Adipocyte (in vitro differentiated cells): ENCODE measurements around the gene VARS2.
"Not testable (repeated sequence)": the region's sequence is repeated elsewhere in the genome, so short reads cannot be mapped to it uniquely, and the experiment has no call there.

Experiments
- DNase-seq: peaks from one replicate; pipeline ENCODE4 v3.0.0-alpha.2; 2015; ENCODE audit warnings: low read depth
- H3K27me3 ChIP-seq: replicated peaks from 2 replicates; pipeline ENCODE4 v1.7.0; 2013; ENCODE audit warnings: mild to moderate bottlenecking, low read length, moderate library complexity; ENCODE audit not compliant: control insufficient read depth, insufficient read depth
- H3K36me3 ChIP-seq: 2 replicates; pipeline ENCODE4 v1.7.0; 2013; ENCODE audit warnings: low read length, mild to moderate bottlenecking, moderate library complexity; ENCODE audit not compliant: control insufficient read depth, insufficient read depth, severe bottlenecking
- H3K4me1 ChIP-seq: 2 replicates; pipeline ENCODE4 v1.7.0; 2013; ENCODE audit warnings: mild to moderate bottlenecking, low read length, moderate library complexity; ENCODE audit not compliant: control insufficient read depth, insufficient read depth
- H3K4me3 ChIP-seq: 2 replicates; pipeline ENCODE4 v1.7.0; 2013; ENCODE audit warnings: mild to moderate bottlenecking, low read length, moderate library complexity
- H3K9ac ChIP-seq: 2 replicates; pipeline ENCODE4 v1.7.0; 2013; ENCODE audit warnings: mild to moderate bottlenecking, low read length, moderate library complexity
- H3K9me3 ChIP-seq: 2 replicates; pipeline ENCODE4 v1.7.0; 2013; ENCODE audit warnings: mild to moderate bottlenecking, low read length, moderate library complexity; ENCODE audit not compliant: control insufficient read depth

VARS2 gene

GRCh38 chr6:30914076-30914853 lies at the start of gene VARS2:
VARS2 (plus strand) TSS chr6:30914238; CDS start chr6:30914837, 599 bp downstream.
- H3K36me3 ChIP-seq: peaks cover 43% of the 10 kb centered on the region

GRCh38 chr6:30864325-30864724 lies 49.7 kb upstream of the VARS2 start:
- H3K36me3 ChIP-seq: no peaks in the 10 kb centered on the region
- peaks cover 18% of the 10 kb centered on the region for H3K9me3 ChIP-seq
- H3K4me1 ChIP-seq: no peaks in the 10 kb centered on the region
- H3K9ac ChIP-seq: no peak overlapping the region
- H3K4me3 ChIP-seq: no peak overlapping the region
- no peak for DNase-seq
- peaks cover 14% of the 10 kb centered on the region for H3K27me3 ChIP-seq

More at GRCh38 chr6:30914076-30914853, at the start of gene VARS2:
- Histone ChIP-seq H3K9ac (peak within 1 kb of the TSS; percentile 92), H3K4me3 (peak within 1 kb of the TSS; percentile 82), H3K4me1 (peaks cover 24% of the 10 kb centered on the region), H3K9me3 (no peaks in the 10 kb centered on the region), H3K27me3 (no peaks in the 10 kb centered on the region)
- peak; percentile 97 for DNase-seq

- H3K36me3 ChIP-seq, H3K9ac ChIP-seq, DNase-seq, H3K4me1 ChIP-seq, H3K27me3 ChIP-seq, H3K4me3 ChIP-seq: not testable (repeated sequence)
- H3K9me3 ChIP-seq: peaks cover 50% of the 10 kb centered on the region
These were observed 44.7 kb upstream of the VARS2 start for GRCh38 chr6:30869241-30869749.

- no peak for DNase-seq
- H3K36me3 ChIP-seq: no peaks in the 10 kb centered on the region
- no peak overlapping the region for H3K4me3 ChIP-seq
- H3K4me1 ChIP-seq: peaks cover under 1% of the 10 kb centered on the region
- no peaks in the 10 kb centered on the region for H3K27me3 ChIP-seq
- H3K9me3 ChIP-seq: peaks cover 50% of the 10 kb centered on the region
- no peak overlapping the region for H3K9ac ChIP-seq
These were observed 43.5 kb upstream of the VARS2 start for GRCh38 chr6:30870546-30870945.

GRCh38 chr6:30871592-30872183 lies 42.4 kb upstream of the VARS2 start:
- H3K4me1 ChIP-seq: peaks cover 12% of the 10 kb centered on the region
- H3K36me3 ChIP-seq: no peaks in the 10 kb centered on the region
- H3K9ac ChIP-seq: no peak overlapping the region
- H3K9me3 ChIP-seq: peaks cover 50% of the 10 kb centered on the region
- DNase-seq: no peak
- no peak overlapping the region for H3K4me3 ChIP-seq
- no peaks in the 10 kb centered on the region for H3K27me3 ChIP-seq

GRCh38 chr6:30873137-30873640 lies 40.8 kb upstream of the VARS2 start:
- Histone ChIP-seq H3K9me3 (peaks cover 44% of the 10 kb centered on the region), H3K27me3 (no peaks in the 10 kb centered on the region)

GRCh38 chr6:30873795-30874194 lies 40.2 kb upstream of the VARS2 start:
- H3K9ac ChIP-seq, DNase-seq, H3K27me3 ChIP-seq, H3K4me3 ChIP-seq, H3K36me3 ChIP-seq: not testable (repeated sequence)
- Histone ChIP-seq H3K4me1 (peaks cover 32% of the 10 kb centered on the region), H3K9me3 (peaks cover 42% of the 10 kb centered on the region)

More at GRCh38 chr6:30873137-30873640, 40.8 kb upstream of the VARS2 start:
- H3K4me3 ChIP-seq: no peak overlapping the region
- DNase-seq: no peak
- H3K36me3 ChIP-seq: no peaks in the 10 kb centered on the region
- H3K4me1 ChIP-seq: peaks cover 27% of the 10 kb centered on the region
- no peak overlapping the region for H3K9ac ChIP-seq

- H3K9ac ChIP-seq: no peak overlapping the region
- H3K4me3 ChIP-seq: no peak overlapping the region
- peaks cover 30% of the 10 kb centered on the region for H3K9me3 ChIP-seq
- peaks cover 32% of the 10 kb centered on the region for H3K4me1 ChIP-seq
- H3K27me3 ChIP-seq: no peaks in the 10 kb centered on the region
- no peak for DNase-seq
- H3K36me3 ChIP-seq: no peaks in the 10 kb centered on the region
These were observed 38.6 kb upstream of the VARS2 start for GRCh38 chr6:30875244-30876038.

GRCh38 chr6:30876039-30876730 lies 37.9 kb upstream of the VARS2 start:
- peak; percentile 67 for DNase-seq
- Histone ChIP-seq H3K4me3 (no peak overlapping the region), H3K9me3 (peaks cover 23% of the 10 kb centered on the region), H3K4me1 (peaks cover 32% of the 10 kb centered on the region), H3K9ac (no peak overlapping the region), H3K27me3 (no peaks in the 10 kb centered on the region), H3K36me3 (no peaks in the 10 kb centered on the region)

- H3K4me3 ChIP-seq: peak overlapping the region; percentile 71
- peaks cover 35% of the 10 kb centered on the region for H3K4me1 ChIP-seq
- H3K27me3 ChIP-seq: no peaks in the 10 kb centered on the region
- H3K9ac ChIP-seq: peak overlapping the region; percentile 80
- no peaks in the 10 kb centered on the region for H3K36me3 ChIP-seq
- H3K9me3 ChIP-seq: peaks cover 9% of the 10 kb centered on the region
- DNase-seq: peak; percentile 97
These were observed 36.4 kb upstream of the VARS2 start for GRCh38 chr6:30877419-30878262.
